Activated T-cell treated with anti-CD3 and anti-CD28 coated beads, Interleukin-2, amount 50 U/mL, for 4 hours (primary cell): ENCODE data around the gene AGTPBP1. TPM values are rescaled to one million over a fixed set of nuclear protein-coding genes. Genes with fewer than 3 reads are reported as not detected.
"Not testable (repeated sequence)": the region's sequence is repeated elsewhere in the genome, so short reads cannot be mapped to it uniquely, and the experiment has no call there.

Source experiments
- ATAC-seq, 2 donors: fragments of 200-7000 bp; cut with Tn5 transposase; one replicate each; pipeline ENCODE4 v1.10.0; 2021
- DNase-seq: peaks from one replicate; pipeline ENCODE4 v3.0.0-alpha.2; 2020
- H3K27me3 Mint-ChIP-seq: one replicate; pipeline ENCODE4 v1.8.0; 2021; ENCODE audit warnings: low read depth, mixed read lengths
- H3K36me3 Mint-ChIP-seq: one replicate; pipeline ENCODE4 v1.8.0; 2022; ENCODE audit warnings: mixed read lengths; ENCODE audit not compliant: insufficient read depth
- H3K4me1 Mint-ChIP-seq: one replicate; pipeline ENCODE4 v1.8.0; 2021; ENCODE audit warnings: low read depth, mixed read lengths
- H3K4me3 Mint-ChIP-seq: one replicate; pipeline ENCODE4 v1.8.0; 2021; ENCODE audit warnings: mild to moderate bottlenecking, moderate library complexity, mixed read lengths
- H3K9me3 Mint-ChIP-seq: one replicate; pipeline ENCODE4 v1.8.0; 2021; ENCODE audit warnings: mixed read lengths
- total RNA-seq, 3 donors: library from RNA; stranded (reverse); gene quantifications; one replicate each; pipeline ENCODE4 v1.2.1, GENCODE V29; 2021

The AGTPBP1 gene, protein sequence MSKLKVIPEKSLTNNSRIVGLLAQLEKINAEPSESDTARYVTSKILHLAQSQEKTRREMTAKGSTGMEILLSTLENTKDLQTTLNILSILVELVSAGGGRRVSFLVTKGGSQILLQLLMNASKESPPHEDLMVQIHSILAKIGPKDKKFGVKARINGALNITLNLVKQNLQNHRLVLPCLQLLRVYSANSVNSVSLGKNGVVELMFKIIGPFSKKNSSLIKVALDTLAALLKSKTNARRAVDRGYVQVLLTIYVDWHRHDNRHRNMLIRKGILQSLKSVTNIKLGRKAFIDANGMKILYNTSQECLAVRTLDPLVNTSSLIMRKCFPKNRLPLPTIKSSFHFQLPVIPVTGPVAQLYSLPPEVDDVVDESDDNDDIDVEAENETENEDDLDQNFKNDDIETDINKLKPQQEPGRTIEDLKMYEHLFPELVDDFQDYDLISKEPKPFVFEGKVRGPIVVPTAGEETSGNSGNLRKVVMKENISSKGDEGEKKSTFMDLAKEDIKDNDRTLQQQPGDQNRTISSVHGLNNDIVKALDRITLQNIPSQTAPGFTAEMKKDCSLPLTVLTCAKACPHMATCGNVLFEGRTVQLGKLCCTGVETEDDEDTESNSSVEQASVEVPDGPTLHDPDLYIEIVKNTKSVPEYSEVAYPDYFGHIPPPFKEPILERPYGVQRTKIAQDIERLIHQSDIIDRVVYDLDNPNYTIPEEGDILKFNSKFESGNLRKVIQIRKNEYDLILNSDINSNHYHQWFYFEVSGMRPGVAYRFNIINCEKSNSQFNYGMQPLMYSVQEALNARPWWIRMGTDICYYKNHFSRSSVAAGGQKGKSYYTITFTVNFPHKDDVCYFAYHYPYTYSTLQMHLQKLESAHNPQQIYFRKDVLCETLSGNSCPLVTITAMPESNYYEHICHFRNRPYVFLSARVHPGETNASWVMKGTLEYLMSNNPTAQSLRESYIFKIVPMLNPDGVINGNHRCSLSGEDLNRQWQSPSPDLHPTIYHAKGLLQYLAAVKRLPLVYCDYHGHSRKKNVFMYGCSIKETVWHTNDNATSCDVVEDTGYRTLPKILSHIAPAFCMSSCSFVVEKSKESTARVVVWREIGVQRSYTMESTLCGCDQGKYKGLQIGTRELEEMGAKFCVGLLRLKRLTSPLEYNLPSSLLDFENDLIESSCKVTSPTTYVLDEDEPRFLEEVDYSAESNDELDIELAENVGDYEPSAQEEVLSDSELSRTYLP
- 10 to 100 TPM; 17.2 to 20.3 (median 17.8) TPM for total RNA-seq

- Mint-ChIP-seq H3K27me3 (no peaks in the 10 kb centered on the region), H3K36me3 (no peaks in the 10 kb centered on the region), H3K9me3 (no peaks in the 10 kb centered on the region), H3K4me3 (peak within 1 kb of the TSS; percentile 93), H3K4me1 (peaks cover 39% of the 10 kb centered on the region)
- DNase-seq (peak; percentile 98), ATAC-seq (peak; percentile 80 to 83)
Measured at GRCh38 chr9:85741875-85742596, at the start of gene AGTPBP1. AGTPBP1 (minus strand) TSS chr9:85741954; CDS start chr9:85712533, 29,421 bp downstream.

DNA sequence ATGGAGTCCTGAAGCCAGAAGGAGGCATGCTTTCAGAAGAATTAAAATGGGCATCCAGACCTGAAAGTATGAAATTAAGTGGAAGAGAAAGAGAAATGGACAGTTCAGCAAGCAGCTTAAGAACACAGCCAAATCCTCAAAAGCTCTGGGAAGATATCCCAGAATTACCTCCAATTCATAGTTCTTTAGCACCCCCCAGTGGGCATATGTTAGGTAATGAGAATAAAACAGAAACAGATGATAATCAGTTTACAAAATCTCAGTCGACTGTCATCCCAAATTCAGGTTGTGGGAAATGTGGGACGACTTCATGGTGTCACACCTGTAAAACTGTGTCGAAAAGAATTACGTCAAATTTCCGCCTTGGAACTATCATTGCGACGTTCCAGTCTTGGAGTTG, 44.4 kb upstream of the AGTPBP1 start:
- not testable (repeated sequence) for H3K36me3 Mint-ChIP-seq, H3K4me3 Mint-ChIP-seq, ATAC-seq, H3K4me1 Mint-ChIP-seq, H3K27me3 Mint-ChIP-seq, H3K9me3 Mint-ChIP-seq, DNase-seq

DNA sequence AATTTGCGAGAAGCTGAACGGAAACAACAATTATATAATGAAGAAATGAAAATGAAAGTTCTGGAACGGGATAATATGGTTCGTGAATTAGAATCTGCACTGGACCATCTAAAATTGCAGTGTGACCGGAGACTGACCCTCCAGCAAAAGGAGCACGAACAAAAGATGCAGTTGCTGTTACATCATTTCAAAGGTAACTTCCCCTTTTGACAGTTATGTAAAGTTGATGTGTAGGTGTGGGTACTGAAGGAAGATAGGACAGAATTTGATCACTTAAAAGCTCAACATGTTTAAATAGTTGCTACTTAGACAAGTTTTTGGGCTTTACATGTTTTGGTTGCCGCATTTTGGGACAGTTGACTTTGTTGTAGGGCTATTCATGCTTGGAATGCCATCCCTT, 32.1 kb upstream of the AGTPBP1 start:
- H3K27me3 Mint-ChIP-seq, H3K4me3 Mint-ChIP-seq, H3K4me1 Mint-ChIP-seq, DNase-seq, H3K36me3 Mint-ChIP-seq, ATAC-seq, H3K9me3 Mint-ChIP-seq: not testable (repeated sequence)

DNA sequence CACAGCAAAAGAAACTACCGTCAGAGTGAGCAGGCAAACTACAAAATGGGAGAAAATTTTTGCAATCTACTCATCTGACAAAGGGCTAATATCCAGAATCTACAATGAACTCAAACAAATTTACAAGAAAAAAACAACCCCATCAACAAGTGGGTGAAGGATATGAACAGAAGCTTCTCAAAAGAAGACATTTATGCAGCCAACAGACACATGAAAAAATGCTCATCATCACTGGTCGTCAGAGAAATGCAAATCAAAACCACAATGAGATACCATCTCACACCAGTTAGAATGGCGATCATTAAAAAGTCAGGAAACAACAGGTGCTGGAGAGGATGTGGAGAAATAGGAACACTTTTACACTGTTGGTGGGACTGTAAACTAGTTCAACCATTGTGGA, 20.0 kb upstream of the AGTPBP1 start:
- H3K4me3 Mint-ChIP-seq, DNase-seq, H3K36me3 Mint-ChIP-seq, ATAC-seq, H3K9me3 Mint-ChIP-seq, H3K27me3 Mint-ChIP-seq, H3K4me1 Mint-ChIP-seq: not testable (repeated sequence)

GRCh38 chr9:85757716-85758115, 16.0 kb upstream of the AGTPBP1 start:
- H3K4me3 Mint-ChIP-seq, DNase-seq, ATAC-seq, H3K36me3 Mint-ChIP-seq, H3K4me1 Mint-ChIP-seq, H3K9me3 Mint-ChIP-seq, H3K27me3 Mint-ChIP-seq: not testable (repeated sequence)

- not testable (repeated sequence) for H3K27me3 Mint-ChIP-seq, H3K9me3 Mint-ChIP-seq, H3K4me1 Mint-ChIP-seq, H3K36me3 Mint-ChIP-seq, ATAC-seq, DNase-seq, H3K4me3 Mint-ChIP-seq
Measured at GRCh38 chr9:85756216-85756615, 14.5 kb upstream of the AGTPBP1 start.

- Mint-ChIP-seq H3K4me1 (peaks cover 16% of the 10 kb centered on the region), H3K4me3 (no peak overlapping the region), H3K36me3 (no peaks in the 10 kb centered on the region), H3K27me3 (no peaks in the 10 kb centered on the region), H3K9me3 (no peaks in the 10 kb centered on the region)
- DNase-seq (no peak), ATAC-seq (no peak)
Measured at GRCh38 chr9:85746309-85746708, 4.6 kb upstream of the AGTPBP1 start.

DNA sequence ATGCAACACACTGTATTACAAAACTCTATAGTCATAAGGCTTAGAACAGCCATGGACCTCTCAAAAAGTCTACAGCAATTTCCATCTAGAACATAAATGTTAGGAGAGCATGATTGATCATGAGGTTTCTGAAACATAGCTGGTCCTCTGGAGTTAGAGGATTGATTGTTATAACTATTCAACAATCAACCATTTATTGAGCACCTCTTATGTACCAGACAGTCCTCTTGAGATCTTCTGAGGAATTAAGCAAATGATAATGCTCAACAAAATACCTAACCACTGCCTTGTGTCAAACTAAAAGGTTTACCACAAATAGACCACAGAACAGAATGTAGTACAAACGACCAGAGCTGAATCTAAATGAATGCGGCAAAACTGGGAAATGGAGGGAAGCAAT, 3.4 kb upstream of the AGTPBP1 start:
- DNase-seq = no peak
- Mint-ChIP-seq H3K36me3 (no peaks in the 10 kb centered on the region), H3K4me1 (peaks cover 24% of the 10 kb centered on the region), H3K4me3 (no peak overlapping the region), H3K9me3 (no peaks in the 10 kb centered on the region), H3K27me3 (no peaks in the 10 kb centered on the region)
- no peak for ATAC-seq

GRCh38 chr9:85744480-85744879, 2.7 kb upstream of the AGTPBP1 start:
- peaks cover 27% of the 10 kb centered on the region for H3K4me1 Mint-ChIP-seq
- DNase-seq (no peak), ATAC-seq (no peak)
- no peaks in the 10 kb centered on the region for H3K36me3 Mint-ChIP-seq
- H3K4me3 Mint-ChIP-seq = no peak overlapping the region
- H3K9me3 Mint-ChIP-seq = no peaks in the 10 kb centered on the region
- H3K27me3 Mint-ChIP-seq = no peaks in the 10 kb centered on the region

- ATAC-seq (no peak), DNase-seq (no peak)
- no peaks in the 10 kb centered on the region for H3K36me3 Mint-ChIP-seq
- peaks cover 32% of the 10 kb centered on the region for H3K4me1 Mint-ChIP-seq
- H3K9me3 Mint-ChIP-seq = no peaks in the 10 kb centered on the region
- H3K4me3 Mint-ChIP-seq = peak overlapping the region; percentile 62
- H3K27me3 Mint-ChIP-seq = no peaks in the 10 kb centered on the region
Measured at GRCh38 chr9:85743275-85744128, 1.7 kb upstream of the AGTPBP1 start.

- H3K4me1 Mint-ChIP-seq = peaks cover 36% of the 10 kb centered on the region
- H3K36me3 Mint-ChIP-seq = no peaks in the 10 kb centered on the region
- ATAC-seq (peak; percentile 46), DNase-seq (no peak)
- no peaks in the 10 kb centered on the region for H3K27me3 Mint-ChIP-seq
- H3K4me3 Mint-ChIP-seq = peak overlapping the region; percentile 86
- H3K9me3 Mint-ChIP-seq = no peaks in the 10 kb centered on the region
Measured at GRCh38 chr9:85742597-85742936, 813 bp upstream of the AGTPBP1 start.

GRCh38 chr9:85741095-85741874, 469 bp downstream of the AGTPBP1 start:
- H3K4me3 Mint-ChIP-seq = peak overlapping the region; percentile 93
- H3K4me1 Mint-ChIP-seq = peaks cover 39% of the 10 kb centered on the region
- H3K9me3 Mint-ChIP-seq = no peaks in the 10 kb centered on the region
- H3K36me3 Mint-ChIP-seq = no peaks in the 10 kb centered on the region
- ATAC-seq (peak; percentile 45 to 54), DNase-seq (peak; percentile 38)
- no peaks in the 10 kb centered on the region for H3K27me3 Mint-ChIP-seq

DNA sequence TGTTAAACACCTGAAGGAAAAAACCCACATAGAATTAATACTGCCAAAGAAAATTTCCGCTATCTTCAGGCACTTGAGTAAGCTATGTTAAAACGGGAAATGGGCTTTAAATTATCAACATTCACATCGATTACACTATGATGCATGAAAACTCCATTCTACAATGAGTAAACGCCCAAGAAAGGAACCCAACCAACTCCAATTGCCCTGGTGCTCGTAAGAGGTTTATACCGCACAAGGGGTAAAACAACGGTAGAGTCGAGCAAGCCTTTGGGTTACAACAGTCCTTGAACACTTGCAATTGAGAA, 1.0 kb downstream of the AGTPBP1 start:
- DNase-seq = no peak
- no peaks in the 10 kb centered on the region for H3K36me3 Mint-ChIP-seq
- H3K27me3 Mint-ChIP-seq = no peaks in the 10 kb centered on the region
- H3K9me3 Mint-ChIP-seq = no peaks in the 10 kb centered on the region
- H3K4me1 Mint-ChIP-seq = peaks cover 39% of the 10 kb centered on the region
- H3K4me3 Mint-ChIP-seq = peak overlapping the region; percentile 93
- ATAC-seq = no peak
